Right kidney (tissue), 1 donor: ENCODE data around the gene SMLR1.

Source experiments
- DNase-seq: peaks from one replicate; pipeline ENCODE4 v3.0.0-alpha.2; 2016

SMLR1 gene

GRCh38 chr6:130824978-130825694 is 2.1 kb upstream of the SMLR1 start:
- no peak for DNase-seq

GRCh38 chr6:130825772-130826441 is 1.3 kb upstream of the SMLR1 start:
- no peak for DNase-seq

GRCh38 chr6:130826442-130827246 is 562 bp upstream of the SMLR1 start:
- no peak for DNase-seq

- DNase-seq, result no peak
Observed at GRCh38 chr6:130829333-130829910, 2.2 kb downstream of the SMLR1 start.

GRCh38 chr6:130831607-130832006 is 4.4 kb downstream of the SMLR1 start:
- no peak for DNase-seq

- no peak for DNase-seq
Observed at GRCh38 chr6:130833569-130833968, 6.4 kb downstream of the SMLR1 start.

- no peak for DNase-seq
Observed at GRCh38 chr6:130834482-130835251, 7.5 kb downstream of the SMLR1 start.

GRCh38 chr6:130836055-130836640 is 8.9 kb downstream of the SMLR1 start:
- DNase-seq, result no peak

- no peak for DNase-seq
Observed at GRCh38 chr6:130837067-130837466, 9.9 kb downstream of the SMLR1 start.

- DNase-seq, result no peak
Observed at GRCh38 chr6:130838250-130838860, 11.1 kb downstream of the SMLR1 start.

- DNase-seq, result no peak
Observed at GRCh38 chr6:130838951-130839350, 11.7 kb downstream of the SMLR1 start.

- no peak for DNase-seq
Observed at GRCh38 chr6:130839379-130839778, 12.2 kb downstream of the SMLR1 start.

GRCh38 chr6:130840050-130840449 is 12.8 kb downstream of the SMLR1 start:
- DNase-seq, result no peak

- DNase-seq, result no peak
Observed at GRCh38 chr6:130841128-130841728, 14.0 kb downstream of the SMLR1 start.

GRCh38 chr6:130843575-130844320 is 16.5 kb downstream of the SMLR1 start:
- DNase-seq, result no peak

GRCh38 chr6:130846501-130846900 is 19.3 kb downstream of the SMLR1 start:
- no peak for DNase-seq

GRCh38 chr6:130847001-130847910 is 20.1 kb downstream of the SMLR1 start:
- no peak for DNase-seq

- DNase-seq, result no peak
Observed at GRCh38 chr6:130848945-130849344, 21.7 kb downstream of the SMLR1 start.

- DNase-seq, result no peak
Observed at GRCh38 chr6:130849594-130849993, 22.4 kb downstream of the SMLR1 start.
